GM11168 (cell line): ENCODE results near the gene CAPN14.

Source experiments
- in situ Hi-C: fragments of 300-500 bp; cut with MboI; formaldehyde crosslinking; loops from one replicate; pipeline ENCODE4 v1.12.0; 2022; ENCODE audit warnings: low sequenced_read_pairs; ENCODE audit not compliant: unreplicated experiment

Gene CAPN14

GRCh38 chr2:31228717-31229116 is 11.4 kb upstream of the CAPN14 start:
- in situ Hi-C loops, result no loop called here

GRCh38 chr2:31227711-31228125 is 10.4 kb upstream of the CAPN14 start:
- in situ Hi-C loops, result no loop called here

DNA sequence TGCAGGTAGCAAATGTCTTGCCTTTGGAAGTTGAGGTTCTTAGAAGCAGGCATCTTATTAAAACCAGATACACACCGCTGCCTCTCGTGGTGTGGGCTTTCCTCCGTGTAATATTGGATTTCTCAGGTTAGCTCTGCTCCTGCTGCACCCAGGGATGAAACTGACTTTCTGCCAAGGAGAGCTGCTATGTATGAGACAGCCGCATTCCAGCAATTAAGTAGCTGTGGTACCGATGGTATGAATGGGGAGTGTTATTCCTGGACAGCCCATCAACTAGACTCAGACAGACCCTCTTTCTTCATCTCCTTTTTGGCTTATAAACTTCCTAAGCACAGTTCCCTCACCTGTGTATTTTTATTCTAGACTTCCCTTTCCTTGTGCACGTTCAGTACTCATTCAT is 9.8 kb upstream of the CAPN14 start:
- in situ Hi-C loops, result no loop called here

GRCh38 chr2:31226266-31226665 is 9.0 kb upstream of the CAPN14 start:
- in situ Hi-C loops, result no loop called here

DNA sequence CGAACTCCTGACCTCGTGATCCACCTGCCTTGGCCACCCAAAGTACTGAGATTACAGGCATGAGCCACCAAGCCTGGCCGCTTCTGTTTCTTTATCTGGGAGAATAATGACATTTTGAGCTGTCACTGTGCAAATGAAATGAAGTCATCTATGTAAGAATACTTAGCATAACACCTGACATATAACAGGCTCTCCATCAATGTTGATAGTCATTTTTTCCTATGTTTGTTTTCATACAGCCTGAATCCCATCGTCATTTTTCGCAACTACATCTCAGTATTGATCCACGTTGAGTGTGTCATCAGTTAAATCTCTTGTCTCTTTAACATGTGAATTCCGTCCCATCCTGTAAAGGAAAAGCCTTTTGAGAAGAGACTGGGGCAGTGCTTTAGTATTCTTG is 6.4 kb upstream of the CAPN14 start:
- in situ Hi-C loops, result no loop called here

- in situ Hi-C loops, result no loop called here
Measured at GRCh38 chr2:31223026-31223425, 5.7 kb upstream of the CAPN14 start.

DNA sequence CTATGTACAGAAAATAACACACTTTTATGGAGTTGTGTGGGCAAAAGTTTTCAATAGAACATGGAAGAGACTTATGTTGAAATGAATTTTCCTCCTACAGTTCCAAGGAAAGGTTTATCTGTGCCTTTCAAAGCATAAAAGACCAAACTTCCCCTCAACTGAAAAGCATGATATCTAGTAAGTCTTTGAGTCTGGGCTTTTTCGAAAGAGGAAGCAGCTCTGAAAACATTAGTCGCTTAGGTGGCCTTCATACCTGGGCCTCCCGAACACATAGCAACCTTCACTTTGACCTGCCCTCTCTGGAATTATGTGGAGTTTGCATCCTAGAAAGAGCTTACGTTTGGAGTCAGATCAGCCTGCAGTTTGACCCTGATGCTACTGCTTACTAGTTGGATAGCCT is 4.8 kb upstream of the CAPN14 start:
- in situ Hi-C loops, result no loop called here

DNA sequence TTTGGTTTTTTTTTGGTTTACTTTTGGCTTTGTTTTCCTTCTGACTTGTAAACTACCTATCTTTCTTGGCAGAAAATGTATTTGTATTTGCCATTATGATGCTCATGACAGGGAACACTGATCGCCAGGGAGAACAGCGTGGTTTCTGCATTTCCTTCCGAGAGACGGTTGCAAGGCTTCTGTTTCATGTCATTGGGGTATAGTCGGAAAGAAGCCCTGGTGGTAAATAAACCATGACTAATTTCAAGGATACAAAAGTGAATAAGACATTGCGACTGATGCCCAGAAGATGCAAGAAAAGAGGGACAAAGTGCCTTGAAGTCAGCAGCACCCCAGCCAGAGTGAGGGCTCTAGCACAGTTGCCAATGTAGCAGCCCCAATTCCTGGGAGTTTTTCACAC is 4.2 kb upstream of the CAPN14 start:
- in situ Hi-C loops, result no loop called here

DNA sequence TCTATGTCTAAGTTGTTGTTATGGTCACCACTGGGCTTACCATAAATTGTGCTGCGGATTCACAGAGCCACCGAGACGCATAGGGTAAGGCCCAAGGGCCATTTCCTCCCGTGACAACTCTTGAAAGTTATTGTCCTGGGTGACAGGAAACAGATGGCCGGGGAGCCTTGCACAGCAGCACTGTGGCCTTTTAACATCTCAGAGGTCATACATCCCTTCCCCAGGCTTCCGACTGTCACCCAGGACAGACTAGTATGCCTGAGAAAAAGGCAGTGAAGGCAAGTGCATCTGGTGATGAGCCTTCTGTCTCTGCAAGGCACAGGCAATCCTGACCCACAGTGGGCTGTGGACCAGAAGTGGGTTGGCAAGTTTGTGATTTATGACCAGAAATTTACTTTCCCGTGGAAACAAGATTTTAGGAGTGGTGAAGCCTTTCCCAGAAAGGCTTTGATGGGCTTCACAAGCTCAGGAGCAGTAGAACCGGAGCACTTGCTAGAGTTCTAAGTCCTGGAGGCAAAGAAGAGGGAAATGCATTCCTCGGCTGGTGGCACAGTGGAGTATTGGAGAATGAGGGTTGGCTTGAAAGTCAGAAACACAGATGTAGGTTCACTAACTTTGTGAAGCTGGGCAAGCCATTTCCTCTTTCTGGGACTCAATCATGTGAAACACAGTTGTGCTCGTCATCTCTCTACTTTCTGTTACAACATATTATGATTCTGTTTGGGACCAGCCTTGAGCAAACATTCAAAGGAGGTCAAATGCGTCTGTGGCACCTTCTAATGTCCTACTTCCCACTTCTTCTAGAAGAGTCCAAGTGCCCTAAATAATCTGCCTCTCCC is 2.0 kb upstream of the CAPN14 start:
- in situ Hi-C loops, result no loop called here

DNA sequence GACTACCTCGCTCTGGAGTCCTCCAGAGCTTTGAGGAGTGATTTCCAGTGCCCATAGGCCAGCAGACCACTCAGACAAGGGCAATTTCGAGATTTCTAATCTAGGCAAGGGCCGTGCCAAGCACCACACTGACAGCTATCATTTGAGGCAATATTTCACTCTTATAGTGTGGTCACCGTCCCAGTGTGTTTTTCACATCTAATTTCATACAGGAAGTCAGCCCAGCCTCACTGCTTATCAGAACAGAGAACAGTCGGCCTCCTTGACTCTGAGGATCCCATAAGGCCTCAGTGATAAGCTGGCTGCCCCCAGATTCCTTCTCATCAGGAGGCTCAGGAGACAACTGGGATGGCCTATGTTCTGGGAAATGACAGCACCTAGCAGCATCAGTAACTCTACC is 581 bp downstream of the CAPN14 start:
- in situ Hi-C loops, result no loop called here

DNA sequence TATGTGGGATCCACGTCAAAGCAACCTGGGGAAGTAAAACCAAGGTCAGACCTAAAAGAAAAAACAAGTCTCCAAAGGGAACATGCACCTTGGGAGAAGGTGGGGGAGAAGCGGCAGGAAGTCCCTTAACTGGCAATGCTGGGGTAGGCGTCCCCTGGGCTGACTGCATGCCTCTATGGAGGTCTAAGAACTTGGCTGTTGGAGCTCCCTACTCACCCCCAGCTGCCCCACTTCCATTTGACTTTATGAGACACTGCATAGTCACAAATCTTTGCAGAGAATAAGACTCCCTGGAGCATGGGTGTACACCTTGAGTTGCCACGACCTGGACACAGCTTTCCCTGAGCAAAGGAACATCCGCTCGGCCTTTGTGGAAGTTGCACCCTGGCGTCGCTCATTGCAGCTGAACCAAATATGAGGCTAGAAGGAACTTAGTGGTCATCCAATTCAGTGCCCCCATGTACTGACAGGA is 2.8 kb downstream of the CAPN14 start:
- in situ Hi-C loops, result no loop called here

GRCh38 chr2:31213601-31214443 is 3.5 kb downstream of the CAPN14 start:
- in situ Hi-C loops, result no loop called here

- in situ Hi-C loops, result no loop called here
Measured at GRCh38 chr2:31212659-31213600, 4.4 kb downstream of the CAPN14 start.

GRCh38 chr2:31208240-31208639 is 9.1 kb downstream of the CAPN14 start:
- in situ Hi-C loops, result loop anchor here (10.0 kb wide), 1 partner anchor 77 kb away; no protein-coding TSS in a partner anchor

DNA sequence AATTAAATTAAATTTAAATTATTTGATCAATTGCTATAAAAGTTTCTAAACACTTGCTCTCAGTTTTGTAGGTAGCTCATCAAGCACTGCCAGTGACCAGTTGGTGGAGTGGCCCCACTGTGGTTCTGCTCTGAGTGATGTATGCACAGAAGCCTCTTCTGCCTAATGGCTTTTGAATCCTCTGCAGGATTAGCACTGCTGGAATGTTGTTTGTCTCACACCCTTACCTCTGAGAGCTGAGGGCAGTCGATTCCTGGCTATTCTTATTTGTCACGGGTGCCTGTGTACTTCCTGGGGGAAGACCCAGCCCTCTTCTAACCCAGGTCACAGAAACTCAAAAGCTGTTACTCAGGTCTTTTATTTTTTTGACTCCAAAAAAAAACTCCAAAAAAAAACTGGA is 9.5 kb downstream of the CAPN14 start:
- in situ Hi-C loops, result loop anchor here (10.0 kb wide), 1 partner anchor 77 kb away; no protein-coding TSS in a partner anchor

DNA sequence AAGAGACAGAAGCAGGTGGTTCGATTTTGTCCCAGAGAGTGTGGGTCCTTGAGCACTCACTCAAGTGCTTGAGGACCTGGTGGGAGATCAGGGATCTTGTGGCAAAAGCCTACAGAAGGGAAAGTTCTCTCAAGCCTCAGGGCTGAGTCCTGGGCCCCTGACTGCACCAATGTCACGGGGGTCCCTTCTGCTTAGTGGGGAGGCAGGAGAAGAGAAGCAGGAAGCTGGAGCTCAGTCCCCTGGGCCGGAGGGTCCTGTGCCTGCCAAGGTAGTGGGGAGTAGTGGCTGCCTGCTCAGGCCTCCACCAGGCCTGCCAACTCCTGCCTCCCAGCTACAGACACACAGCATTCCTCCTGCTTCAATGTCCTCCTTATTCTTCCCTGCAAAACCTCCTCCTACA is 11.7 kb downstream of the CAPN14 start:
- in situ Hi-C loops, result loop anchor here (10.0 kb wide), 1 partner anchor 79 kb away; no protein-coding TSS in a partner anchor

GRCh38 chr2:31205186-31205585 is 12.1 kb downstream of the CAPN14 start:
- in situ Hi-C loops, result loop anchor here (10.0 kb wide), 1 partner anchor 80 kb away; no protein-coding TSS in a partner anchor

DNA sequence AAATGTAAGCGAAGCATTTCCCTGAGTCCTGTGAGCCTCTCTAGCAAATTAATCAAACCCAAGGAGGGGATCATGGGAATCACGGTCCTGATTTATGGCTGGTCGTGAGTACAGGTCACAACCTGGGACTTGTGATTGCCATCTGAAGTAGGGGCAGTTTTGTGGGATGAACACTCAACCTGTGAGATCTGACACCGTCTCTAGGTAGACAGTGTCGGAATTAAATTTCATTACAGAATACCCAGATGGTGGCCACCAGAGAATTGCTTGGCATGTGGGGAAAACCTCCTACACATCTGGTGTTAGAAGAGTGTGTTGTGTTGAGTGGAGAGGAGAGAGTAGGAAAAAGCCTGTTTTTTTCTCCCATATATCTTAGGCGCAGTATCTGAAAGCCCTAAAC is 12.5 kb downstream of the CAPN14 start:
- in situ Hi-C loops, result loop anchor here (10.0 kb wide), 1 partner anchor 80 kb away; no protein-coding TSS in a partner anchor

GRCh38 chr2:31203916-31204315 is 13.4 kb downstream of the CAPN14 start:
- in situ Hi-C loops, result loop anchor here (10.0 kb wide), 1 partner anchor 81 kb away; no protein-coding TSS in a partner anchor

DNA sequence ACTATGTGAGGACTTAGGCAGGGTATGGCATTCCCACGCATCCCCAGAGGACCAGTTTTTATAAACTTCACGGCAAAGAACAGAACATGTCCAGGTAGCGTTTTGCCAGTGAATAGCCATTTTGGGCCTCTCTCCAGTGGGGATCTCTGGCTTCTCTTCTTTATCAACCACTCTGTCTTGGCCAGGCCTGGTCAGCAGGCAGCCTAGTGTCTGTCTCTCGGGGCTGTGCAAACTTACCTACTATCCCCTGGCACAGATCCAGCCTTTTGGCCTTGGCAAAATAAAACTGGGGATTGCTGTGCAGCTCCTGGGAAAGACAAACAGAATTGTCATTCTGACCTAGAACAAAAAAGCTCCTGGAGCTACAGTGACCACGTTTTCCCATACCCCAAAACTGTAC is 14.5 kb downstream of the CAPN14 start:
- in situ Hi-C loops, result loop anchor here (10.0 kb wide), 1 partner anchor 82 kb away; no protein-coding TSS in a partner anchor
